T-helper 2 cell (primary cell): ENCODE measurements around the gene TMEM156.
A peak's percentile ranks its signal among the peaks of the same experiment; 100 is the strongest.
"Not testable (repeated sequence)": the region's sequence is repeated elsewhere in the genome, so short reads cannot be mapped to it uniquely, and the experiment has no call there.

Experiments
- DNase-seq, 5 experiments: peaks; one replicate each; pipeline versions ENCODE4 v3.0.0 to v3.0.0-alpha.2; 2012 to 2022

Gene TMEM156

DNA sequence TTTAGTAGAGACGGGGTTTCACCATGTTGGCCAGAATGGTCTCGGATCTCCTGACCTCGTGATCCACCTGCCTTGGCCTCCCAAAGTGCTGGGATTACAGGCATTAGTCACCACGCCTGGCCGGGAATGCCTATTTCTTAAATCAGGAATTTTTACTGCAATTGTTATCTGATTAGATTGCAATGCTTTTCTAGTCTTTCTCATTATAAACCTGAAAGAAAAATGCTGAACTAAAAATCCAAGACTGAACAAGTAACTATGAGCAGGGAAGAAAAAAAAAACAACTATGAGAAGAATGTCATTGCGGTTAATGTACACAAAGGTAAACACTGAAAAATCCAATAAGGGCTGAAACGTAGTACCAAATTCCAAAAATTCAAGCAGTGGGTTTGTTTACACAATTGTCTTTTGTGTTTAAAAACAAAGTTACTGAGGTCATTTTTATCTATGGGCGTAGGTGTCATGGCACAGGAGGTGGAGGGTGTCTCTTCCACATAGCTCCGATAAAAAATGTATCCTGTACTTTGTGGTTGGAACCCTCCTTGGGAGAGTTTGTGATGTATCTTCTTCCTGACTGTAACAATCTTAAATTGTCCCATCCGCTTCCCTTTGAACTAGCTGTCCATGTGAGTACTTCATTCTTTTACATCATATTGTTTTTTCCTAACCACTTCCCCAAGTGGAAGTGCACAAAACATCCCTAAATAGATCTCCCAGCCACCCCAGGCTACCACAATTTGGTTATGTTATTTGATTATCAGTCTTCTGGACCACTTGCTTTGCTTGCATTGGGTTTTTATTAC is 11.1 kb upstream of the TMEM156 start:
- no peak for DNase-seq

- DNase-seq: no peak
These were observed 10.2 kb upstream of the TMEM156 start for GRCh38 chr4:39042366-39042765.

- no peak for DNase-seq
These were observed 6.9 kb upstream of the TMEM156 start for GRCh38 chr4:39039108-39039507.

- DNase-seq: no peak
These were observed 5.7 kb upstream of the TMEM156 start for GRCh38 chr4:39037941-39038340.

DNA sequence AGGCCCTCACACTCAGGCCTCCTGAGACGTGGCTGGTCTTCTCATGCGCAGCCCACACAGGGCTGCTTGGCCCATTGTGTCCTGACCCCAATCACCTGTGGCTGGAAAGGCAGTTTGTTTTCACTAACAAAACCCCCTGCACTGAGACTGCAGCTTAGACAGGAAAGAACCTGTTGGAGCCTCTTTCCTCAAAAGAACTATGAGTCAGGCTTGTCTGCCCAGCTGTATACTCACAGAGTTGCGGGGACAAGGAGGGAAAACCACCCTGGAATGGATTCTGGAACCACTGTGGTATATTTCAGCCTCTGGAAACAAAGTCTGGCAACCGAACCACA is 5.2 kb upstream of the TMEM156 start:
- no peak for DNase-seq

GRCh38 chr4:39036172-39036571 is 4.0 kb upstream of the TMEM156 start:
- no peak for DNase-seq

DNA sequence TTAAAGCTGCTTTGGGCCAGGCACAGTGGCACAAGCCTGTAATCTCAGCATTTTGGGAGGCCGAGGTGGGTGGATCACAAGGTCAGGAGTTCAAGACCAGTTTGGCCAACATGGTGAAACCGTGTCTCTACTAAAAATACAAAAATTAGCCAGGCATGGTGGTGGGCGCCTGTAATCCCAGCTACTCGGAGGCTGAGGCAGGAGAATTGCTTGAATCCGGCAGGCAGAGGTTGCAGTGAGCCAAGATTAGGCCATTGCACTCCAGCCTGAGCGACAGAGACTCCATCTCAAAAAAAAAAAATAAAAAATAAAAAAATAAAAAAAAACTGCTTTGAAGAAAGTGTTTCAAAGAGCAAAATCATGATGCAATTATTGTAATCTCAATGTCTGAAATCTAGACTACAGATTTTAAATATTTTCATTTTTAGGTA is 604 bp downstream of the TMEM156 start:
- peak in 1 of 5 experiments; percentile 47 for DNase-seq

- DNase-seq: no peak
These were observed 1.5 kb downstream of the TMEM156 start for GRCh38 chr4:39030725-39031124.

DNA sequence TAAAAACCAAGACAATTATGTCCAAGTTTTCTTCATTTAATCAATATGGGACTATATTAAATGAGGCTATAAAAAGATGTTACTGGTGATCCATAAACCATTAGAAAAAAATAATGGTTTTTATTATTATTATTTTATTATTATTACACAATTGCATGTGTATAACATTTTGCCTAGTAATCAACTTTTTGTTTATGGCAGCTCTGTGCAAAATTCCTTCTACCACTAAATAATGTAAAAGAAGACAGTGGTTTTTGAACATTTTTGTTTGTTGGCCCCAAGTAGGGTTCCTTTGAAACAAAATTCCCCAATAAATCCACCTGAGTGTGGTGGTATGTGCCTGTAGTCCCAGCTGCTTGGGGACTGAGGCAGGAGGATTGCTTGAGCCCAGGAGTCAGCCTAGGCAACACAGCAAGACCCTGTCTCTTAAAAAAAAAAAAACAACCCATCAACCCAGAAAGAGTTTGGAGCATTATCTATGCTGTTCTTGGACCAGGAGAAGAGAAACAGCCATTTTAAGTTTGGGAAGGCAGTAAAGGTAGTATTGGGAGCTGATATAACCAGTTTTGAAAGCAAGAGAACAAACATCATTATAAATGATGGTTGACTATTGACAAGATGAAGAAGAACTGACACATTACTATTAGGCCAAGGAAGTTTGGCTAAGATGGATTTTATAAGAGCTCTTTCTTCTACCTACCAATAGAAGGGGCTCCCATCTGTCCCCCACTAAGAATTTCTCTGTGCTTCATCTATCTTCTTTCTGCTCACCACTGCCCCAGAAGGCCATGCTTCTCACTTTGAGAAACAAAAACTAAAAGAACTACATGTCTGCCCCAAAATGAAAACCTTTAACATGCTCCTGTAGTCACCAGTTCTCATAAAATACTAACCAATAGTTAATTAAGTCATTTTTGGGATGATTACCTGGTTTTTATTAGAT is 2.2 kb downstream of the TMEM156 start:
- peak in 1 of 5 experiments; percentile 69 for DNase-seq

DNA sequence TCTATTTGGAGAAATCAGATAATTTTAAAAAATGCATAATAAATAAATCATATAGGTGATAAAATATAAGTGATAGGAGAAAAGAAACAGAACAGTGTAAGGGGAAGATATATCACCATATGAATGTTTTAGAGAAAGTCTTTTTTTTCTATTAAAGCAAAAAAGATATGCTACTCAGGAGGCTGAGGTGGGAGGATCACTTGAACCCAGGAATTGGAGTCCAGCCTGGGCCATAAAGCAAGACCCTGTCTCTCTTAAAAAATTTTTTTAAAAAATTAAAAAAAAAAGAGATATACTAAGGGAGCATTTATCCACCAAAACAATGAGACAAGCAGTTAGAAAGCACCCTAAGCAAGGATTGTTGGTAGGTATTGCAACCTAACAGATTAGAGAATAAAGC is 6.1 kb downstream of the TMEM156 start:
- no peak for DNase-seq

DNA sequence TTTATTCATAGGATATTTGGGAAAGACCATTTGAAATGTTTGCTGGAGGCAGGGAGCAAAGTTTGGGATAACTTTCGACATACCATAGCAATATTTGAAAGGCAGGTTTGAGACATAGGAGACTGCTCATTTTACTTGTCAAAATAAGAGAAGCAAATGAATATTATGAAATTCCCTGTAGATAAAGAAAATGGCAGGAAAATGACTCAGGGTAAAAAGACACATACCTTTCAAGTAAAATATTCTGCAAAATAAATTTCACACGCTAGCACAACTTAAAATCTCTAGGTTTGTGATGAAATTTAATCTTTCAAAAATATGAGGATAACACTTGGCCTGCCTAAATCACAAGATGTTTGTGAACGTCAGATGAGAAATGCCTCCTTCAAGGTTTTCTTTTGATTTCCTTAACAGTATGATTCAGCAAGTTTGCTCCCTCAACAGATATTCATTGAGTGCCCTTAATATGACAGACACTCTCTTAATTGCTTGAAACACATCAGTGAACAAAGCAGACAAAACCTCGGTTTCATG is 6.6 kb downstream of the TMEM156 start:
- DNase-seq: no peak

DNA sequence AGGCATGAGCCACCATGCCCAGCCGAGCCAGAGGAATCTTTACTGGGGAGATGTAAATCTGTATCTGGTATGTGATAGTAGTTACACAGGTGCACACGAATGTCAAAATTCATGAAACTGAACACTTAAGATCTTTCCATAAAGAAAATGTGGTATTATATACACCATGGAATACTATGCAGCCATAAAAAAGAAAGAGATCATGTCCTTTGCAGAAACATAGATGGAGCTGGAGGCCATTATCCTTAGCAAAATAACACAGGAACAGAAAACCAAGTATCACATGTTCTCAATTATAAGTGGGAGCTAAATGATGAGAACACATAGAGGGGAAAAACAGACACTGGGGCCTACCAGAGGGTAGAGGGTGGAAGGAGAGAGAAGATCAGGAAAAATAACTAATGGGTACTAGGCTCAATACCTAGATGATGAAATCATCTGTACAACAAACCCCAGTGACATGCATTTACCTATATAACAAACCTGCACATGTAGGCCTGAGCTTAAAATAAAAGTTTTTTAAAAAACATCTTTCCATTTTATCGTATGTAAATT is 7.8 kb downstream of the TMEM156 start:
- no peak for DNase-seq

GRCh38 chr4:39023059-39023458 is 9.2 kb downstream of the TMEM156 start:
- DNase-seq: no peak

GRCh38 chr4:39022241-39022640 is 10.0 kb downstream of the TMEM156 start:
- DNase-seq: no peak

DNA sequence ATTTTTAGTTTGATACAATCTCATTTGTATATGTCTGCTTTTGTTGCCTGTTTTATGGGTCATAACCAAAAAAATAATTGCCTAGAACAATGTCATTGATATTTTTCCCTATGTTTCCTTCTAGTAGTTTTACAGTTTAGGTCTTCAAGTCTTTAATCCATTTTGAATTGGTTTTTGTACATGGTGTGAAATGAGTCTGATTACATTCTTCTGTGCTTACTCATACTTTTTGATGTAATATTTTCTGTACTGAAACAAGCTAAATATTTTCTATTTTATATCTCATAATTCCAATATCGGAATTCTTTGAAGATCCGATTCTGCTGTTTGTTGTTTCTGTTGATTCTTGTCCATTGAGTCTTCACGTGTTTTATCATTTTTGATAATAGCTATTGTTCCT is 10.6 kb downstream of the TMEM156 start:
- DNase-seq: no peak

- DNase-seq: no peak
These were observed 12.1 kb downstream of the TMEM156 start for GRCh38 chr4:39020130-39020529.

GRCh38 chr4:39014028-39014427 is 18.2 kb downstream of the TMEM156 start:
- DNase-seq: no peak

GRCh38 chr4:39004758-39005157 is 27.5 kb downstream of the TMEM156 start:
- DNase-seq: no peak

- not testable (repeated sequence) for DNase-seq
These were observed 30.2 kb downstream of the TMEM156 start for GRCh38 chr4:39002058-39002457.

GRCh38 chr4:38995660-38996005 is 36.6 kb downstream of the TMEM156 start:
- no peak for DNase-seq

DNA sequence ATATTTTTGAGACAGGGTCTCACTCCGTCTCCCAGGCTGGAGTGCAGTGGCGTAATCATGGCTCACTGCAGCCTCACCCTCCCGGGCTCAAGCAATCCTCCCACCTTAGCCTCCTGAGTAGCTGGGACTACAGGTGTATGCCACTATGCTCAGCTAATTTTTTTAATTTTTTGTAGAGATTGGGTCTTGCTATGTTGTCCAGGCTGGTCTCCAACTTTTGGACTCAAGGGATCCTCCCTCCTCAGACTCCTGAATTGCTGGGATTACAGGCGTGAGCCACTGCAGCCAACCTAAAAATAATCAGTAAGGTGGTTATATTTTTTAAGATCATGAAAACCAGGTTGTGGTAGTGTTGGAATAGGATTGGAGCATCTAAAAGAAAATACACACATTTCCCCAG is 38.1 kb downstream of the TMEM156 start:
- DNase-seq: no peak

GRCh38 chr4:38993683-38994082 is 38.5 kb downstream of the TMEM156 start:
- DNase-seq: peak in 1 of 5 experiments; percentile 36

DNA sequence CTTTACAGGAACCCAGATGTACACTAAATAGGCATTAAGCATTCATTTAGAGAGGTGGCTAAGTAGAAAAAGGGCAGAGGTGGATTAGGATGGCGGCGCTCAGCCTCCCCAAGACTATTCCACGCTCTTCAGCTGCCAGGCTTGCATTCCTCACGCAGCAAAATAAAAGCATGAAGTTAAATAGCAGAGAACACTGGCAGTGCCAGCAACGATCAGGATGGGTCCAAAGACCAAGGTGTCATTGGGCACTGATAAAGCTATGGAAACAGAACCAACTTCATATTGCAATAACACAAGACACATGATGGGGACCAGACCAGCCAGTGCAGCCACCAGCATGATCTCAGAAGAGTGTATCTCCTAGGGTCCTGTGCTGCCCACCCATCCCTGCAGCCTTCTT is 42.0 kb downstream of the TMEM156 start:
- no peak for DNase-seq
